OCI-LY1 (cell line): ENCODE measurements around the gene JPH3.

Source experiments
- EZH2 ChIP-seq: fragments of 200-600 bp; sonication (generic), shearing (Covaris generic); IDR thresholded peaks from 2 replicates; pipeline ENCODE4 v1.8.0; 2017; ENCODE audit warnings: borderline replicate concordance, mixed run types, mild to moderate bottlenecking, antibody characterized with exemption, low read length, moderate library complexity, mixed read lengths
- TF ChIP-seq, protein P1 (sequence below): fragments of 200-600 bp; sonication (generic), shearing (Covaris generic); IDR thresholded peaks from 2 replicates; pipeline ENCODE4 v1.5.1; 2017; ENCODE audit warnings: mild to moderate bottlenecking, antibody characterized with exemption, low read length, moderate library complexity, mixed read lengths

DNA sequence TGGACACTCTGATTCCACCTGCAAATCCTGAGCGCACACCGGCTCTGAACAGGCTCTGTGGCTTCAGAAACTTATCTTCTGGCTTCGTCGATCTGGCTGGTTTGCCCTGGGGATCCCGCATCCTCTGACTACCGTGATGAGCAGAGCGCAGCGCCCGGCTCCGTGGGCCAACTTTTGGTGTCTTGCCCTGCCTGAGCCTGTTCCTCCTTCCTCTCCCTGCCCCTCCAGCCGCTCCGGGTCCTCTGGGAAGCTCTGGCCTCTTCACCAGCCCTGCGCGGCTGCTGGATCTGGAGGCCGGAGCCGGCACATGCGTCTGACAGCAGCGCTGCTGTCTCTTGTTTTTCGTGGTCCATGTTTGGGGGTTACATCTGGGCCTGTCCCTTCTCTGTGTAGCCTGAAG is 65.6 kb downstream of the JPH3 start:
- TF ChIP-seq, protein P1, sequence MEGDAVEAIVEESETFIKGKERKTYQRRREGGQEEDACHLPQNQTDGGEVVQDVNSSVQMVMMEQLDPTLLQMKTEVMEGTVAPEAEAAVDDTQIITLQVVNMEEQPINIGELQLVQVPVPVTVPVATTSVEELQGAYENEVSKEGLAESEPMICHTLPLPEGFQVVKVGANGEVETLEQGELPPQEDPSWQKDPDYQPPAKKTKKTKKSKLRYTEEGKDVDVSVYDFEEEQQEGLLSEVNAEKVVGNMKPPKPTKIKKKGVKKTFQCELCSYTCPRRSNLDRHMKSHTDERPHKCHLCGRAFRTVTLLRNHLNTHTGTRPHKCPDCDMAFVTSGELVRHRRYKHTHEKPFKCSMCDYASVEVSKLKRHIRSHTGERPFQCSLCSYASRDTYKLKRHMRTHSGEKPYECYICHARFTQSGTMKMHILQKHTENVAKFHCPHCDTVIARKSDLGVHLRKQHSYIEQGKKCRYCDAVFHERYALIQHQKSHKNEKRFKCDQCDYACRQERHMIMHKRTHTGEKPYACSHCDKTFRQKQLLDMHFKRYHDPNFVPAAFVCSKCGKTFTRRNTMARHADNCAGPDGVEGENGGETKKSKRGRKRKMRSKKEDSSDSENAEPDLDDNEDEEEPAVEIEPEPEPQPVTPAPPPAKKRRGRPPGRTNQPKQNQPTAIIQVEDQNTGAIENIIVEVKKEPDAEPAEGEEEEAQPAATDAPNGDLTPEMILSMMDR: no peak
- no peak for TF ChIP-seq EZH2
